HG03139 (cell line): ENCODE data around the gene CHD5.

Experiments
- ATAC-seq: cut with Tn5 transposase; IDR thresholded peaks from one replicate; pipeline ENCODE4 v1.9.1; 2021; ENCODE audit not compliant: unreplicated experiment

CHD5 gene

DNA sequence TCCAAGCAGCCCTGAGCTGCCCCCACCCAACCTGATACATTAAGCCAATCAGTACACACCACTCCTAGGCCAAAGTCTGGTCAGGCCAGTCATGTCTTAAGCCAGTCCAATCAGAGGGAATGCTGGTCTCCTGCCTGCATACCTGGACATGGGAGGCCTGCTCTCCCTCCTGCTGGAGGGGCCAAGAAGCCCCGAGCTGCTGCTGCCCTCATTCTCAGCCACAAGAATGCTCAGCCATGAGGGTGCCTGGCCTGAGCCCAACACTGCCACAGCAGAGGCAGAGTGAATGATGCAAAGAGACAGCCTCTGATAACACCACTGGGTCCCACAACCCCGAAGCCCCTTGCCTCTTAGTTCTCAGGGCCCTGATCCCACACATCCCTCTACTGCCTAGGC, 23.0 kb downstream of the CHD5 start:
- ATAC-seq = no peak

- ATAC-seq = no peak
These were observed 25.4 kb downstream of the CHD5 start for GRCh38 chr1:6154525-6155319.

DNA sequence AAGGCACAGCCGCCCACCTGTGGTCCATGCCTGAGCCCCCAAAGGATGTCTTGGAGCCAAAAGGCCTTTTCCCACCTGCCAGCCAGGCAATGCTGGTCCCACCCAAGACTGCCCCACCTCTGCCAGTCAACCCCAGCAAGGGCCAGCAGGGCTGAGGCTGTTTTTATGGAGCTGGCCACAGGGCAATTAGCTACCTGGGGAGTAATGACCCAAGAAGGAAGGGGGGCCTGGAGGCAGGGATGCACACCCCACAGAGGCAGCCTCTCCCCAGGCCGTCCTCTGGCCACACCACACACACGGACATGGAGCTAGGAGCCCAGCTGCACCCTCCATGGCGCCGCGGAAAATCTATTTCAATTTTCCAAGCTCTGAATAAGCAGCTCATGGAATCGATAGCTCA, 27.2 kb downstream of the CHD5 start:
- no peak for ATAC-seq

GRCh38 chr1:6152181-6152580, 27.9 kb downstream of the CHD5 start:
- no peak for ATAC-seq

GRCh38 chr1:6151291-6151822, 28.8 kb downstream of the CHD5 start:
- ATAC-seq = no peak

DNA sequence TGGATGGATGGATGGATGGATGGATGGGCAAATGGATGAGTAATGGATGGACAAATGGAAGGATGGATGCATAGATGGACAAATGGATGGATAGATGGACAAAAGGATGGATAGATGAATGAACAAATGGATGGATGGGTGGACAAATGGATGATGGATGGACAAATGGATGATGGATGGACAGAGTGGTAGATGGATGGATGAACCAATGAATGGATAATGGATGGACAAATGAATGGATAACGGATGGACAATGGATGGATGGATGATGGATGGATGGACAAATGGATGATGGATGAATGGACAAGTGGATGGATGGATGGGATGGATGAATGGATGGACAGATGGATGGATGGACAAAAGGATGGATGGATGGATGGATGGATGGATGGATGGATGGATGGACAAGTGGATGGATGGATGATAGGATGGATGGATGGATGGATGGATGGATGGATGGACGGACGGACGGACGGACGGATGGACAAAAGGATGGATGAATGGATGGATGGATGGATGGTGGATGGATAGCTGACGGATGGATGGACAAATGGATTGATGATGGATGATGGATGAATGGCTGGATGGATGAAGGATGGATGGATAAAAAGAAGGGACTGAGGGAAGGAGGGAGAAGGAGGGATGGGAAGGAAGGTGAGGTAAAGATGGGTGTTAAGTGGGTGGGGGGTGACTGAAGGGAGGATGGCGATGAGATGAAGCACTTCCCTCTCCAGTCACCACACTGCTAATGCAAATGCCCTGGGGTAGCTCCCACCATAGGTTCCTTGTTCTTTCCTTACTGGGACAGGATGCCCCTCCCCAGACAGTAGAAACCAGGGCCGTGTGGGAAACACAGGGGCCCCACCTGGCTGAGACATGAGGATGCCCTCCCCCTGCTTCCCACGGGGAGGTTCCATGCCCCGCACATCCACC, 29.8 kb downstream of the CHD5 start:
- no peak for ATAC-seq

DNA sequence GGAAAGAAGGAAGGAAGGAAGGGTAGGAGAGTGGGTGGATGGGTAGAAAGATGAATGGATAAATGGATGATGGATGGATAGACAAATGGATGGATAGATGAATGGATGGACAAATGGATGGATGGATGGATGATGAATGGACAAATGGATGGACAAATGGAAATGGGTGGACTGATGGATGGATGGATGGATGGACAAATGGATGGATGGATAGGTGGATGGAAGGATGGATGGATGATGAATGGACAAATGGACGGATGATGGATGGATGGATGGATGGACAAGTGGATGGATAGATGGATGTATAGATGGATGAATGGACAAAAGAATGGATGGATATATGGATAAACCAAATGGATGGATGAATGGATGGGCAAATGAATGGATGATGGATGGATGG, 30.5 kb downstream of the CHD5 start:
- ATAC-seq = no peak

- no peak for ATAC-seq
These were observed 31.5 kb downstream of the CHD5 start for GRCh38 chr1:6148497-6149241.

- no peak for ATAC-seq
These were observed 34.2 kb downstream of the CHD5 start for GRCh38 chr1:6145864-6146410.

DNA sequence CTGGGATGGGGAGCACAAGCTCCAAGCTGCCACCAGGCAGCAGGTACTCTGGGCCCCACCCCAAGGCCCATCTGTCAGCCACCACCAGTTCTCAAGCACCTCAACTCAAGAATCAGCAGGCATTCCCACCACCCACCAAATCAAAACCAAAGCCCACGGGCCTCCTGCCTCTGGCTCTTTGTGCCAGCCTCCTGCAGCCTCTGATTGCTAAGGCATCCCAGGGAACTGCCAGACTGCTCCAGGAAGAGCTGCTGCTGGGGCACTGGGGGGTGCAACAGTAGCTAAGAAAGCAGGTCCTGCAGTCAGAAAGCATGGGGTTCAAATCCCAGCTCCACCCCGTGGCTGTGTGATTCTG, 34.7 kb downstream of the CHD5 start:
- ATAC-seq = no peak

GRCh38 chr1:6144647-6145395, 35.3 kb downstream of the CHD5 start:
- no peak for ATAC-seq

- ATAC-seq = no peak
These were observed 35.9 kb downstream of the CHD5 start for GRCh38 chr1:6144175-6144574.

GRCh38 chr1:6143395-6143794, 36.7 kb downstream of the CHD5 start:
- no peak for ATAC-seq

DNA sequence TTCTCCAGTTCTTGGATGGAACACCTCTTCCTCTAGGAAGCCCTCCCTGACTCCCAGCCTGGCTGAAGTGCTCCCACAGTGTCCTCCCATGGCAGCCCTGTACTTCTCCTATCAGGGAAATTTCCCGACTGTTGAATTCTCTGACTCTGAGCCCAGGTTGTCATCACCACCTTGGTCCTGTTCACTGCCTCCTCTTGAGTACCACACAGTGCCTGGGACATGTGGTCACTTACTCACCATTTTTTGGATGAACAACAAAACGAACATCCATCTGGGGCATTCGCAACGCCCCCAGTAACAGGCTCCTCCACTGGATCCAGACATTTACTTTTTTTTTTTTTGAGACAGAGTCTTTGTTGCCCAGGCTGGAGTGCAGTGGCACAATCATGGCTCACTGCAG, 37.4 kb downstream of the CHD5 start:
- no peak for ATAC-seq

GRCh38 chr1:6142036-6142621, 38.0 kb downstream of the CHD5 start:
- no peak for ATAC-seq

DNA sequence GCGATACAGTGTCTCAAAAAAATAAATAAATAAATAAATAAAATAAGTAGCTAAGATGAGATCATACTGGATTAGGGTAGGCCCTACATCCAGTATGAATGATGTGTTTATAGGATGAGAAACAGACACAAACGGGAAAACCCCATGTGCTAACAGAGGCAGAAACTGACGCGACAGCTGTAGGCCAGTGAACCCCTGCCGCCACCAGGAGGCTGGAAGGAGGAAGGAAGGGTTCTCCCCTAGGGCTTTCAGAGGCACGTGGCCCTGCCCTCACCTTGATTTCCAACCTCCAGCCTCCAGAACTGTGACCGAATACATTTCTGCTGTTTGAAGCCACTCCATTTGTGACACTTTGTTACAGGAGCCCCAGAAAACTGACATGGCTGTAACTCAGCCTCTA, 38.5 kb downstream of the CHD5 start:
- no peak for ATAC-seq

GRCh38 chr1:6140413-6140812, 39.7 kb downstream of the CHD5 start:
- no peak for ATAC-seq

- ATAC-seq = no peak
These were observed 42.4 kb downstream of the CHD5 start for GRCh38 chr1:6137758-6138157.

DNA sequence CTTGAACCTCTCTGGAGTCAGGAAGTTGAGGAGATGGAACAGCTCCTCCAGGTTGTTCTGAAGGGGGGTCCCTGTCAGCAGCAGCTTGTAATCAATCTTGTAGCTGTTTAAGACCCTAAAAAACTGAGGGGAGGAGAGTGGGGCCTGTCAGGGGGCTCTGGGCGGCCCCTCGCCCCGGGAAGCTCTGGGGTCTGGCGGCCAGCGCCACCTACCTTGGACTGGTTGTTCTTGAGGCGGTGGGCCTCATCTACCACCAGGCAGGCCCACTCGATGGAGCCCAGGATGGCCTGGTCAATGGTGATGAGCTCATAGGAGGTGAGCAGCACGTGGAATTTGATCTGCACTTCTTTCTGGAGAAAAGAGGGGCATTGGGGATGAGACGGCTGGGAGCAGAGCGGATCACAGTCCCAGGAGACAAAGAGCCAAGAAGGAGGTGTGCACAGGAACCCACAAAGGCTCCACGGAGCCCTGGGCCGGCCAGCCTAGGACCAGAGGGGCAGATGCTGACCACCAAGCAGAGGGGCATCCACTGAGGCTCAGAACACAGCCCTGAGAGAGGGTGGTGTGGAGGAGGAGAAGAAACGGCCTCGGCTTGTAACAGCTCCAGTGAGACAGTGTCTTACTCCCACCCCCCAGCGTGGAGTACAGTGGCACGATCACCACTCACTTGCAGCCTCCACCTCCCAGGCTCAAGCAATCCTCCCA, 43.5 kb downstream of the CHD5 start:
- ATAC-seq = no peak
